SW480 (cell line): ENCODE data around the gene TRABD.

ENCODE experiments used
- DNase-seq: peaks from one replicate; pipeline ENCODE4 v3.0.0-alpha.2; 2016; ENCODE audit warnings: low spot score

Gene TRABD

GRCh38 chr22:50217543-50218152 is 31.9 kb downstream of the TRABD start:
- no peak for DNase-seq

GRCh38 chr22:50218153-50218995 is 32.7 kb downstream of the TRABD start:
- DNase-seq, result no peak

GRCh38 chr22:50218996-50219727 is 33.4 kb downstream of the TRABD start:
- DNase-seq, result peak; percentile 70

GRCh38 chr22:50219800-50220602 is 34.3 kb downstream of the TRABD start:
- DNase-seq, result no peak

- DNase-seq, result no peak
These were observed 35.1 kb downstream of the TRABD start for GRCh38 chr22:50220603-50221409.

- no peak for DNase-seq
These were observed 35.9 kb downstream of the TRABD start for GRCh38 chr22:50221410-50222300.

GRCh38 chr22:50222508-50222907 is 36.8 kb downstream of the TRABD start:
- DNase-seq, result no peak

- no peak for DNase-seq
These were observed 38.4 kb downstream of the TRABD start for GRCh38 chr22:50224071-50224470.

- DNase-seq, result no peak
These were observed 39.7 kb downstream of the TRABD start for GRCh38 chr22:50225200-50225969.

GRCh38 chr22:50226063-50226874 is 40.6 kb downstream of the TRABD start:
- DNase-seq, result no peak

- no peak for DNase-seq
These were observed 41.1 kb downstream of the TRABD start for GRCh38 chr22:50226875-50227165.

- no peak for DNase-seq
These were observed 42.0 kb downstream of the TRABD start for GRCh38 chr22:50227579-50228215.

GRCh38 chr22:50228366-50228765 is 42.7 kb downstream of the TRABD start:
- no peak for DNase-seq

- DNase-seq, result no peak
These were observed 43.7 kb downstream of the TRABD start for GRCh38 chr22:50229370-50229769.

- DNase-seq, result no peak
These were observed 46.9 kb downstream of the TRABD start for GRCh38 chr22:50232481-50233151.

GRCh38 chr22:50233223-50233622 is 47.5 kb downstream of the TRABD start:
- DNase-seq, result no peak

GRCh38 chr22:50236731-50237409 is 51.2 kb downstream of the TRABD start:
- no peak for DNase-seq
